Pons (tissue), 1 donor: ENCODE data around the gene TBC1D22A.

Source experiments
- DNase-seq: peaks from one replicate; pipeline ENCODE4 v3.0.0-alpha.2; 2016; ENCODE audit warnings: low spot score

TBC1D22A gene

GRCh38 chr22:46909237-46910030 is 147.0 kb downstream of the TBC1D22A start:
- no peak for DNase-seq

GRCh38 chr22:46910624-46911023 is 148.2 kb downstream of the TBC1D22A start:
- DNase-seq, result no peak

GRCh38 chr22:46911346-46911745 is 148.9 kb downstream of the TBC1D22A start:
- DNase-seq, result no peak

GRCh38 chr22:46913351-46913750 is 150.9 kb downstream of the TBC1D22A start:
- DNase-seq, result no peak

GRCh38 chr22:46914481-46914880 is 152.0 kb downstream of the TBC1D22A start:
- no peak for DNase-seq

- no peak for DNase-seq
Measured at GRCh38 chr22:46914916-46915894, 152.8 kb downstream of the TBC1D22A start.

- DNase-seq, result no peak
Measured at GRCh38 chr22:46915950-46916730, 153.7 kb downstream of the TBC1D22A start.

GRCh38 chr22:46916886-46917770 is 154.7 kb downstream of the TBC1D22A start:
- DNase-seq, result no peak

GRCh38 chr22:46917771-46918101 is 155.3 kb downstream of the TBC1D22A start:
- no peak for DNase-seq

GRCh38 chr22:46918197-46918596 is 155.7 kb downstream of the TBC1D22A start:
- no peak for DNase-seq

- DNase-seq, result no peak
Measured at GRCh38 chr22:46922037-46922436, 159.6 kb downstream of the TBC1D22A start.

GRCh38 chr22:46923394-46923793 is 160.9 kb downstream of the TBC1D22A start:
- DNase-seq, result no peak

- DNase-seq, result no peak
Measured at GRCh38 chr22:46925818-46926217, 163.4 kb downstream of the TBC1D22A start.

- DNase-seq, result peak; percentile 45
Measured at GRCh38 chr22:46929046-46929709, 166.7 kb downstream of the TBC1D22A start.

- no peak for DNase-seq
Measured at GRCh38 chr22:46929710-46930204, 167.3 kb downstream of the TBC1D22A start.

- DNase-seq, result no peak
Measured at GRCh38 chr22:46931414-46931813, 169.0 kb downstream of the TBC1D22A start.

- DNase-seq, result no peak
Measured at GRCh38 chr22:46931881-46932280, 169.4 kb downstream of the TBC1D22A start.

- no peak for DNase-seq
Measured at GRCh38 chr22:46933040-46933930, 170.8 kb downstream of the TBC1D22A start.

- DNase-seq, result no peak
Measured at GRCh38 chr22:46934172-46934745, 171.8 kb downstream of the TBC1D22A start.
